ENCODE results near the gene SEC14L2. TPM values are rescaled to one million over a fixed set of nuclear protein-coding genes. Genes with fewer than 3 reads are reported as not detected.

The SEC14L2 gene
- total and polyA plus RNA-seq, 10 of the 15 experiments (the other 5 are each of a cell fraction or from before 2014, with no cell fraction given): 0.08 to 4.0 (median 0.48) TPM

GRCh38 chr22:30457981-30458380 lies 61.2 kb downstream of the SEC14L2 start:
- Histone ChIP-seq H3K27me3 (replicated peaks in 1 of 2; ENCODE audit: control insufficient read depth in 2 of 2, insufficient read depth in 2 of 2, low read length in 1 of 2) (no peaks in the 10 kb centered on the region; a peak in 1 of 4 replicates), H3K4me3 (no peak overlapping the region), H3K36me3 (ENCODE audit: control insufficient read depth in 2 of 2, insufficient read depth in 2 of 2, low read length in 1 of 2) (no peaks in the 10 kb centered on the region), H3K9ac (ENCODE audit: control insufficient read depth, insufficient read depth, low read length) (no peak overlapping the region), H3K4me2 (ENCODE audit: control insufficient read depth, insufficient read depth) (no peak overlapping the region), H3K27ac (ENCODE audit: control insufficient read depth, insufficient read depth) (no peak overlapping the region), H4K20me1 (ENCODE audit: control insufficient read depth, insufficient read depth) (no peaks in the 10 kb centered on the region), H3K9me3 (replicated peaks; ENCODE audit: control insufficient read depth, insufficient read depth, low read length) (no peaks in the 10 kb centered on the region), H3K79me2 (ENCODE audit: control insufficient read depth, insufficient read depth, low read length) (no peaks in the 10 kb centered on the region), H3K4me1 (ENCODE audit: control insufficient read depth, insufficient read depth, low read length) (no peaks in the 10 kb centered on the region; the same call in 1 of the 2 replicates), H2AFZ (ENCODE audit: control insufficient read depth, low read depth, low read length) (no peak overlapping the region)
- TF ChIP-seq ZBED1 (IDR thresholded peaks at IDR 0.05; ENCODE audit: borderline replicate concordance) (no peak), KAT2A (conservative IDR thresholded peaks at IDR 0.05; ENCODE audit: control insufficient read depth, low read depth, low read length) (no peak), ZNF274 (IDR thresholded peaks at IDR 0.05; ENCODE audit: insufficient read depth, insufficient read length) (no peak), TCF3 (IDR thresholded peaks at IDR 0.05; ENCODE audit: borderline replicate concordance, insufficient read depth, low read depth, low read length) (no peak), E2F4 (IDR thresholded peaks at IDR 0.05; ENCODE audit: low read depth, low read length) (no peak), CBX3 (IDR thresholded peaks at IDR 0.05; ENCODE audit: borderline replicate concordance, low read depth) (no peak), RELA (IDR thresholded peaks at IDR 0.05; ENCODE audit: borderline replicate concordance, partially characterized antibody) (no peak), CBFB (IDR thresholded peaks at IDR 0.05; ENCODE audit: low read depth) (no peak), FOXM1 (IDR thresholded peaks at IDR 0.05; ENCODE audit: low read depth, low read length) (no peak), NR2C1 (IDR thresholded peaks at IDR 0.05) (no peak), ZSCAN29 (IDR thresholded peaks at IDR 0.05) (no peak), SPI1 (IDR thresholded peaks at IDR 0.05; ENCODE audit: borderline replicate concordance, insufficient read depth, low read depth, low read length) (no peak), BHLHE40 (IDR thresholded peaks at IDR 0.05; ENCODE audit: borderline replicate concordance in 1 of 2, low read depth in 2 of 2, low read length in 1 of 2) (no peak), HDGF (IDR thresholded peaks at IDR 0.05) (no peak), BACH1 (IDR thresholded peaks at IDR 0.05; ENCODE audit: borderline replicate concordance) (no peak), NFYB (IDR thresholded peaks at IDR 0.05; ENCODE audit: insufficient read depth, low read depth, low read length) (no peak), ESRRA (IDR thresholded peaks at IDR 0.05; ENCODE audit: low read length) (no peak), WRNIP1 (IDR thresholded peaks at IDR 0.05; ENCODE audit: borderline replicate concordance, low read depth, low read length) (no peak), ZNF687 (IDR thresholded peaks at IDR 0.05) (no peak)
- intact Hi-C loops (cut with micrococcal nuclease; ENCODE audit: unreplicated experiment): no loop called here
- no TSS peak for BruUV-seq (replicated peaks)
- WGBS (ENCODE audit: insufficient coverage, insufficient replicate concordance, low lambda C conversion rate, missing lambda C conversion rate): 9% methylated on average over 8 of the region's 8 CpGs
- ATAC-seq: no peak
- SMC1A ChIA-PET (ENCODE audit: uncharacterized antibody, unreplicated experiment): no interaction called here
- DNase-seq (ENCODE audit: low read depth, low spot score): no peak
- CTCF ChIA-PET: interaction anchor here (1.0 to 1.3 kb wide), 2 partner anchors 12 to 27 kb away, joined by 3 read pairs; no protein-coding TSS in a partner anchor
- in situ Hi-C loops (cut with MboI): no loop called here
- POLR2A ChIA-PET: interaction anchor here (1.0 to 1.1 kb wide), 2 partner anchors 21 to 34 kb away, joined by 3 read pairs; no protein-coding TSS in a partner anchor
- FAIRE-seq: no peak
- RAD21 ChIA-PET (ENCODE audit: unreplicated experiment): no interaction called here

All from GM12878 (cell line).